ENCODE measurements around the gene MAD1L1.
"Not testable (repeated sequence)": the region's sequence is repeated elsewhere in the genome, so short reads cannot be mapped to it uniquely, and the experiment has no call there.

Gene MAD1L1

GRCh38 chr7:1970895-1971294 lies 261.9 kb downstream of the MAD1L1 start:
- Histone ChIP-seq H3K9me3 (ENCODE audit: control extremely low read depth in 1 of 5, control insufficient read depth in 4 of 5, insufficient read depth in 2 of 5, low read depth in 1 of 5, low read length in 4 of 5) (no peaks in the 10 kb centered on the region), H3K36me3 (ENCODE audit: control insufficient read depth in 4 of 4, insufficient read depth in 4 of 4, low read length in 3 of 4) (peaks cover 0 to 27% (median 14%) of the 10 kb centered on the region in 4 experiments), H3K27me3 (replicated peaks in 2 of 5; ENCODE audit: control insufficient read depth in 4 of 5, insufficient read depth in 5 of 5, low read length in 4 of 5) (no peaks in the 10 kb centered on the region), H3K4me1 (ENCODE audit: control extremely low read depth in 1 of 4, control insufficient read depth in 4 of 4, insufficient read depth in 4 of 4, low read length in 3 of 4) (peaks cover 0 to 9% (median 2%) of the 10 kb centered on the region in 4 experiments), H3K27ac (ENCODE audit: insufficient read depth in 1 of 2, low read depth in 1 of 2, low read length in 2 of 2, poor library complexity in 1 of 2, severe bottlenecking in 2 of 2) (no peak overlapping the region), H3K4me3 (ENCODE audit: control insufficient read depth in 1 of 7, extremely low read depth in 1 of 7, insufficient read depth in 4 of 7, low read depth in 2 of 7, low read length in 6 of 7) (no peak overlapping the region)
- DNase-seq, result no peak
- ChIA-PET POLR2A (no interaction called here), CTCF (interaction anchor here (1.4 to 1.5 kb wide), 2 partner anchors 21 to 44 kb away, joined by 3 read pairs; no protein-coding TSS in a partner anchor)
- 97% methylated on average over 16 of the region's 19 CpGs for whole genome bisulfite sequencing (ENCODE audit: insufficient coverage)

- whole genome bisulfite sequencing (ENCODE audit: insufficient coverage), result 95% methylated on average over 6 of the region's 10 CpGs
- H3K4me3 ChIP-seq (ENCODE audit: control insufficient read depth in 1 of 7, extremely low read depth in 1 of 7, insufficient read depth in 4 of 7, low read depth in 2 of 7, low read length in 6 of 7); H3K27me3 ChIP-seq (replicated peaks in 2 of 5; ENCODE audit: control insufficient read depth in 4 of 5, insufficient read depth in 5 of 5, low read length in 4 of 5); H3K9me3 ChIP-seq (ENCODE audit: control extremely low read depth in 1 of 5, control insufficient read depth in 4 of 5, insufficient read depth in 2 of 5, low read depth in 1 of 5, low read length in 4 of 5); H3K4me1 ChIP-seq (ENCODE audit: control extremely low read depth in 1 of 4, control insufficient read depth in 4 of 4, insufficient read depth in 4 of 4, low read length in 3 of 4); H3K27ac ChIP-seq (ENCODE audit: insufficient read depth in 1 of 2, low read depth in 1 of 2, low read length in 2 of 2, poor library complexity in 1 of 2, severe bottlenecking in 2 of 2); POLR2A ChIA-PET; DNase-seq: not testable (repeated sequence)
- CTCF ChIA-PET, result interaction anchor here (1.4 kb wide), 1 partner anchor 20 kb away, joined by 3 read pairs; no protein-coding TSS in a partner anchor
- H3K36me3 ChIP-seq (ENCODE audit: control insufficient read depth in 4 of 4, insufficient read depth in 4 of 4, low read length in 3 of 4), result peaks cover 0 to 23% (median 12%) of the 10 kb centered on the region in 4 experiments
Observed at GRCh38 chr7:1970285-1970660, 262.5 kb downstream of the MAD1L1 start.

- peak in 2 of 3 donors; percentile 49 to 64 for DNase-seq
- 27% methylated on average over 6 of the region's 8 CpGs for WGBS (ENCODE audit: insufficient coverage)
- no peaks in the 10 kb centered on the region for H3K9me3 ChIP-seq (ENCODE audit: control extremely low read depth in 1 of 5, control insufficient read depth in 4 of 5, insufficient read depth in 2 of 5, low read depth in 1 of 5, low read length in 4 of 5)
- peak overlapping the region in 1 of 7 experiments; percentile 23 for H3K4me3 ChIP-seq (ENCODE audit: control insufficient read depth in 1 of 7, extremely low read depth in 1 of 7, insufficient read depth in 4 of 7, low read depth in 2 of 7, low read length in 6 of 7)
- no peak overlapping the region for H3K27ac ChIP-seq (ENCODE audit: insufficient read depth in 1 of 2, low read depth in 1 of 2, low read length in 2 of 2, poor library complexity in 1 of 2, severe bottlenecking in 2 of 2)
- H3K4me1 ChIP-seq (ENCODE audit: control extremely low read depth in 1 of 4, control insufficient read depth in 4 of 4, insufficient read depth in 4 of 4, low read length in 3 of 4), result peaks cover 0 to 9% (median 2%) of the 10 kb centered on the region in 4 experiments
- H3K36me3 ChIP-seq (ENCODE audit: control insufficient read depth in 4 of 4, insufficient read depth in 4 of 4, low read length in 3 of 4), result peaks cover 0 to 19% (median 11%) of the 10 kb centered on the region in 4 experiments
- no peaks in the 10 kb centered on the region for H3K27me3 ChIP-seq (replicated peaks in 2 of 5; ENCODE audit: control insufficient read depth in 4 of 5, insufficient read depth in 5 of 5, low read length in 4 of 5)
- CTCF ChIA-PET, result interaction anchor here (1.4 kb wide), 1 partner anchor 19 kb away, joined by 3 read pairs; no protein-coding TSS in a partner anchor
- POLR2A ChIA-PET, result interaction anchor here (0.6 to 0.7 kb wide), 2 partner anchors 11 to 653 kb away, joined by 3 to 4 read pairs; no protein-coding TSS in a partner anchor
Observed at GRCh38 chr7:1969459-1970284, 263.1 kb downstream of the MAD1L1 start.

GRCh38 chr7:1968397-1969111 lies 264.2 kb downstream of the MAD1L1 start:
- DNase-seq, result no peak
- H3K9me3 ChIP-seq (ENCODE audit: control extremely low read depth in 1 of 5, control insufficient read depth in 4 of 5, insufficient read depth in 2 of 5, low read depth in 1 of 5, low read length in 4 of 5), result no peaks in the 10 kb centered on the region
- WGBS (ENCODE audit: insufficient coverage), result 97% methylated on average over 36 of the region's 36 CpGs
- H3K36me3 ChIP-seq (ENCODE audit: control insufficient read depth in 4 of 4, insufficient read depth in 4 of 4, low read length in 3 of 4), result peaks cover 0 to 17% (median 12%) of the 10 kb centered on the region in 4 experiments
- no peaks in the 10 kb centered on the region for H3K27me3 ChIP-seq (replicated peaks in 2 of 5; ENCODE audit: control insufficient read depth in 4 of 5, insufficient read depth in 5 of 5, low read length in 4 of 5)
- no peak overlapping the region for H3K4me3 ChIP-seq (ENCODE audit: control insufficient read depth in 1 of 7, extremely low read depth in 1 of 7, insufficient read depth in 4 of 7, low read depth in 2 of 7, low read length in 6 of 7)
- ChIA-PET POLR2A (no interaction called here), CTCF (no interaction called here)
- peaks cover 0 to 9% (median 2%) of the 10 kb centered on the region in 4 experiments for H3K4me1 ChIP-seq (ENCODE audit: control extremely low read depth in 1 of 4, control insufficient read depth in 4 of 4, insufficient read depth in 4 of 4, low read length in 3 of 4)
- H3K27ac ChIP-seq (ENCODE audit: insufficient read depth in 1 of 2, low read depth in 1 of 2, low read length in 2 of 2, poor library complexity in 1 of 2, severe bottlenecking in 2 of 2), result no peak overlapping the region

GRCh38 chr7:1967512-1968396 lies 265.0 kb downstream of the MAD1L1 start:
- whole genome bisulfite sequencing (ENCODE audit: insufficient coverage), result 99% methylated on average over 38 of the region's 45 CpGs
- DNase-seq, result no peak
- Histone ChIP-seq H3K4me1 (ENCODE audit: control extremely low read depth in 1 of 4, control insufficient read depth in 4 of 4, insufficient read depth in 4 of 4, low read length in 3 of 4) (peaks cover 0 to 9% (median 2%) of the 10 kb centered on the region in 4 experiments), H3K27ac (ENCODE audit: insufficient read depth in 1 of 2, low read depth in 1 of 2, low read length in 2 of 2, poor library complexity in 1 of 2, severe bottlenecking in 2 of 2) (no peak overlapping the region), H3K4me3 (ENCODE audit: control insufficient read depth in 1 of 7, extremely low read depth in 1 of 7, insufficient read depth in 4 of 7, low read depth in 2 of 7, low read length in 6 of 7) (no peak overlapping the region), H3K9me3 (ENCODE audit: control extremely low read depth in 1 of 5, control insufficient read depth in 4 of 5, insufficient read depth in 2 of 5, low read depth in 1 of 5, low read length in 4 of 5) (peaks cover 0 to 4% (median 0%) of the 10 kb centered on the region in 5 experiments), H3K36me3 (ENCODE audit: control insufficient read depth in 4 of 4, insufficient read depth in 4 of 4, low read length in 3 of 4) (peaks cover 0 to 23% (median 14%) of the 10 kb centered on the region in 4 experiments), H3K27me3 (replicated peaks in 2 of 5; ENCODE audit: control insufficient read depth in 4 of 5, insufficient read depth in 5 of 5, low read length in 4 of 5) (no peaks in the 10 kb centered on the region)
- ChIA-PET POLR2A (no interaction called here), CTCF (no interaction called here)

GRCh38 chr7:1966631-1967200 lies 266.0 kb downstream of the MAD1L1 start:
- Histone ChIP-seq H3K27me3 (replicated peaks in 2 of 5; ENCODE audit: control insufficient read depth in 4 of 5, insufficient read depth in 5 of 5, low read length in 4 of 5) (no peaks in the 10 kb centered on the region), H3K27ac (ENCODE audit: insufficient read depth in 1 of 2, low read depth in 1 of 2, low read length in 2 of 2, poor library complexity in 1 of 2, severe bottlenecking in 2 of 2) (no peak overlapping the region), H3K4me3 (ENCODE audit: control insufficient read depth in 1 of 7, extremely low read depth in 1 of 7, insufficient read depth in 4 of 7, low read depth in 2 of 7, low read length in 6 of 7) (no peak overlapping the region), H3K36me3 (ENCODE audit: control insufficient read depth in 4 of 4, insufficient read depth in 4 of 4, low read length in 3 of 4) (peaks cover 0 to 27% (median 16%) of the 10 kb centered on the region in 4 experiments), H3K4me1 (ENCODE audit: control extremely low read depth in 1 of 4, control insufficient read depth in 4 of 4, insufficient read depth in 4 of 4, low read length in 3 of 4) (peaks cover 0 to 9% (median 2%) of the 10 kb centered on the region in 4 experiments), H3K9me3 (ENCODE audit: control extremely low read depth in 1 of 5, control insufficient read depth in 4 of 5, insufficient read depth in 2 of 5, low read depth in 1 of 5, low read length in 4 of 5) (peaks cover 0 to 9% (median 3%) of the 10 kb centered on the region in 5 experiments)
- WGBS (ENCODE audit: insufficient coverage), result 98% methylated on average over 24 of the region's 26 CpGs
- ChIA-PET POLR2A (no interaction called here), CTCF (no interaction called here)
- DNase-seq, result no peak

Data from common myeloid progenitor, CD34-positive (primary cell).